Activated gamma-delta T cell (primary cell): ENCODE measurements around the gene KRTDAP.

Source experiments
- DNase-seq: peaks from one replicate; lab custom pipeline; 2025; lab: John Stamatoyannopoulos, UW
- total RNA-seq, 2 donors: gene quantifications; one replicate each; lab custom pipeline; 2026; lab: John Stamatoyannopoulos, UW

KRTDAP gene, protein sequence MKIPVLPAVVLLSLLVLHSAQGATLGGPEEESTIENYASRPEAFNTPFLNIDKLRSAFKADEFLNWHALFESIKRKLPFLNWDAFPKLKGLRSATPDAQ
- 0 to 0.05 reads per million in 2 donors for total RNA-seq

DNA sequence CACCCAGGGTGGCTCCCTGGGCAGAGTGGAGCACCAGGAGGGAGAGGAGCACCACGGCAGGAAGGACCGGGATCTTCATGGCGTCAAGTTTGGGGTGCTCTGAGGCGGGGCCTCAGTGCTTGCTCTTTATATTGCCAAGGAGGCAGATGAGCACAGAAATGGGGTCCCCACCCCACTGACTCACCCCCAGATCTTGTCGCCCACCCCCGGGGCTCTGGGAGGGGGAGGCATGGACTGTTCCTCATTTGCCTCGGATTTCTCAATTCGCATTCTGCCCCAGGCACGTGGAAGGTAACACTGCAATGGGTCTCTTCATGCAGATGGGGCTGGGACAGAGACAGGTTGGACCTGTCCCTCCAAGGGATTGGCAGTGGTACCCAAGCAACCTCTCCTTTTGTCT, at the start of gene KRTDAP:
KRTDAP (minus strand) TSS at position 101 of the 400 bp plus-strand sequence; CDS start at position 79, 22 bp downstream.
- DNase-seq = no peak

GRCh38 chr19:35539850-35540249, 49.6 kb upstream of the KRTDAP start:
- no peak for DNase-seq

GRCh38 chr19:35539314-35539713, 49.0 kb upstream of the KRTDAP start:
- DNase-seq = no peak

GRCh38 chr19:35534803-35535480, 44.7 kb upstream of the KRTDAP start:
- no peak for DNase-seq

DNA sequence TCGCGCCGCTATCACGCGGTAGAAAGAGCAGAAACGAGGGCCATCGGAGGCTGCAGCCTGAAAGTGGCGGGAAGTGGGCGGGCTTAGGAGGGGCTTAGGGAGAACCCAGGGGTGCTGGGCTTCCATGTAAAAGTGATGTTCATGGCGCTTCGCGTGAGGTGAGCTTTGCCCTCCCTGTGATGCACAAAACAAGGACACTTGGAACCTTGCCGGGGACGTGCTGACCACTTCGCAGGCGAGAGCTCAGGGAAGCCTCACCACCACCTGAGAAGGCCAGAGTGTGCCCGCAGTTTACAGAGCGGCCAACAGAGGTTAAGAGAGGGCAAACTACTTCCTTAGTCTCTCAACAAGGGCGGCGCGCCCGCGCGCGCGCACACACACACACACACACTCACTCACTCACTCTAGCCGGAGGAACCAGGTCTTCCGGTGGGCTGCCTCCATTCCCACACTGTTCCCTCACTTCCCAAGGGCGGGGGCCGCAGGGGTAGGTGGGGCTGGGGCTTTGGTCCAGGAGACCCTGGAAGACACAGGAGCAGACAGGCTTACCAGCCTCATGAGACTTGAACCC, 43.6 kb upstream of the KRTDAP start:
- DNase-seq = no peak

GRCh38 chr19:35533201-35533821, 43.0 kb upstream of the KRTDAP start, which contains the start of gene GAPDHS:
TSS of gene GAPDHS (plus strand) at chr19:35533456. CDS start at chr19:35533528, 72 bp downstream.
- no peak for DNase-seq

GRCh38 chr19:35531291-35531690, 41.0 kb upstream of the KRTDAP start:
- no peak for DNase-seq

DNA sequence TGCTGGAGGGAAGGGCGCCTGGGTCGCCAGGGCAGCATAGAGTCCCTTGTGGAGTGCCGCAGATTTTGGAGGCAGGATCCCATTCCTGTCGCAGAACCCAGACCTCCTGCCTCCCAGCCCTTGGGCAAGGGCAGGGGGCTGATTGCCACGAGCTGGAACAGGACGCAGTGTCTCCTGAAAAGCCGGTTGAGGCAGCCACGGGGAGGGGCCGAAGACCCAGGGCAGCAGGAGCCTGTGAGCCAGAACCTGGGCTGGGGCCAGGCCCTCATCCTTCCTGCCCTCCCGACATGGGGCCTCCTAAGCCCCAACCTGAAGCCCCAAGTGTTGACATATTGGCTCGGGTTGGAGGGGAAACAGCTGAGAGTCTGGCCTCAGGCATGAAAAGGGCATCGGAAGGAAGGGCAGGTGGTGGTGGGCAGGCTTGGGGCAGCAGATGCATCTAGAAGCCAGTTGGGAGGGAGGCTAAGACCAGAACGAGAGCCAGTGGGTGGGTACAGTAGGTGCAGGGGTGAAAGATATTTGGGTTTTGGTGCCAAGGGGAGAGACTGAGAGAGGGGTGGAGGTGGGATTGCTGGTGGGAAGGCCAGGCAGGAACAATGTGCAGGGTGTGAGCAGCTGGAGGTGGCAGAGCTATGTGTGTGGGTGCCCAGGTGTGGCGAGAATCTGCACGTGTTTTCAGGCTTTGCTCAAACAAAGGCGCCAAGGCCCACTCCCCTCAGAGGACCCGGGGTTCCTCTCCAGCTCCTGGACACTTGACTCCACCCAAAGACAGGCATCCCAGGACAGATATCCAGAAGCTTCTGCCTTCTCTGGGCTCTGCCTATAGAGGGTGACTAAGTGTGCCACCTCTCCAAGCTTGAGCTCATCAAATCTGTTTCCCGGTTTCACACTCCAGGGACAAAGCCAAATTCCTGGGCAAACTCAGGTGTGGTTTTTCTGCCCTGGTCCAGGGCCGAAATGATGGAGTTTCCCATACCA, 39.3 kb upstream of the KRTDAP start:
- no peak for DNase-seq

- DNase-seq = no peak
Observed at GRCh38 chr19:35528218-35529038, 38.2 kb upstream of the KRTDAP start, which contains the start of gene SBSN. TSS of gene SBSN (minus strand) at chr19:35528311. CDS start at chr19:35528281, 30 bp downstream.

DNA sequence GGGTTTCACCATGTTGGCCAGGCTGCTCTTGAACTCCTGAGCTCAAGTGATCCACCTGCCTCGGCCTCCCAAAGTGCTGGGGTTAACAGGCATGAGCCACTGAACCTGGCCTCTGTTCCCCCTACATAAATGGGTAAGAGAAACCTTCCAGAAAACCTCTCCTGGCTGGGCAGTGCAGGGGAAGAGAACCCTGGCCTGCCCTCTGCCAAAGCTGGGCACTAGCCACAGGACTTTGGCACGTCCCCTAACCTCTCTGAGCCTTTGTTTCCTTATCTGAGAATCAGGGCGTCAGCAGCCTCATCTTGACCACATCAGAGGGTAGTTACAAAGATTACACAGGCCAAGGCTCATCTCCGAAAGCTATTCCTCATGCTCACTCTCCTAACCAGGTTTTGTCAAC, 35.6 kb upstream of the KRTDAP start:
- DNase-seq = no peak

DNA sequence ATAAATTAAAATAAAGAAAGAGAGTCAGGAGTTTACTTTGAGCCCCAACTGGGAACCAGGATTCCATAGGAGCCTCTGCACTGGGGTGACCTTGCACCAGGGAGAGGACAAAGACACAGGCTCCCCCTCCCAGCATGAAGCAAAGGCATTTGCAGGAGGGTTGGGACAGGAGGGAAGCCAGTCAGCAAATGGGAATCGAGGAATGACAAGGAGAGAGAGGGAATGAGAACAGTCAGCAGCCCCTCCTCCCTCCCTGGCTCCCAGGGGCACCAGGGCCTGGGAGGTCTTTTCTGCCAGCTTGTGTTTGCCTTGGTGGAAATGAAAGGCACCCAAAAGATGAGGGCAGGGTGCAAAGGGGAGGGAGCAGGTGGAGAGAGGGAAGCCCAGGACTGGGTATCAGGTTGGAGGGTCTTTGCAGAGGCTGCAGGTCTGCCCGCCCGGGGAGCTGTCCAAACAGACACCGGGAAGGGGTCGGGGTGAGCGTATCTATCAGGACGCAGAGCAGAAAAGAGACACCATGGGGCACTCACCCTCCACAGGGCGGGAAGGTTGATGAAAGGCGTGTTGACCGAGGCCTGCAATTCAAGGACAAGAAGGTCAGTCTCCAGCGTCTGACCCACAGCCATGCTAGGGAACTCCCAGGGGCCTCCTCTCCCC, 34.0 kb upstream of the KRTDAP start:
- no peak for DNase-seq

GRCh38 chr19:35522745-35523327, 32.6 kb upstream of the KRTDAP start:
- DNase-seq = no peak

DNA sequence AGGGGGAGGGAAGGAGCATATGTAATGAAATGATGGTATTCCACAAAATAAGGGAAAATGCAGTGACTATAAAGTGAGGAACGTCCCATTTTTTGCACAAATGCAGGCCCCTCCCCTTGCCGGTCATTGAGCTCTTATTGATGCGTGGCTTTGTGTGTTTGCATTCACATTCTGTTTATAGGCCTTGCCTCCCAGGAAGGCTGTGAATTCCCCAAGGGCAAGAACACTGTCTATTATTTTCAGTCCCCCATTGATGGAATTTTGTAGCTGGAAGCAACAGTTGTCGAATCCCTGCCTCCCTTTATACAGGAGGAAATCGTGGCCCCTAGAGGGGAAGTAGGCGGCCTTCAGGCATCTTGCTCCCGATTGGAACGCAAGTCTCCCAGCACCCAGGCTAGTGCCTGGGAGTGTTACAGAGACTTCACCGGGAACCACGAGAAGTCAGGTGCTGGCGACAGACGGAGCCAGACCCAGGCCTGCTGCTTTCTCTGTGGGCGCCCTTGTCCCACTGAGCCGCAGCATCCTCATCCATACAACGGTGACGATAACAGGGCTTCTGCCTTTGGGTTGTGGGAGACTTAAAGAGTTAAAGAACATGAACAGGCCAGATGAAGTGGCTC, 31.0 kb upstream of the KRTDAP start:
- DNase-seq = no peak

DNA sequence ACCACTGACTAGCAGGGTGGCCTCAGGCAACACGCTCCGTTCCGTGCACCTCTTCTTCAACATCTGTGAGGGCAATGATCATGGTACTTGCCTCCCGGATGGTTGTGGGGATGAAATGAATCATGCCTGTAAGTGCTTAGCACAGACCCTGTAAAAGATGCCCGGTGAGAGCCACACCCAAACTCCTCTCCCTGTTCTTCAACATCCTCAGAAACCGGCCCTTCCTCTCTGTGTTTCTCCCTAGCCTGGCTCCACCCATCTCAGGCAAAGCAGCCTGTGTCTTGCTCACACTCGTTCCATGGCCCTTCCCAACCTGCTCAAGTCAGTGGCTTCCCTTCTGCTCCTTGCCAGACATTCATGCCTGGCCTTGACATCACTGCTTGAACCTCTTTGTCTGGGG, 29.0 kb upstream of the KRTDAP start:
- DNase-seq = no peak

DNA sequence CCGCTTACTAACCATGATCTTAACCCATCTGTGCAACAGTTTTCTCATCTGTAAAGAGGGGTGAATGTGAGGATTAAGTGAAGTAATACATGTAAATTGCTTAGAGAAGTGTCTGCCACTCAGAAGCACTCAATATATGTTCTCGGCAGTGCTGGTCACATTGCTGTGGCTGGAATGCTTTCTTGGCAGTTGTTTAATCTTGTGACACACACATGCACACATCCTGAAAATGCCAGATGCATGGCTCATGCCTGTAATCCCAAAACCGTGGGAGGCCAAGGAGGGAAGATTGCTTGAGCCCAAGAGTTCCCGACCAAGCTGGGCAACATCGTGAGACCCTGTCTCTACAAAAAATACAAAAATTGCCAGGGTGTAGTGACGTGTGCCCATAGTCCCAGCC, 28.0 kb upstream of the KRTDAP start:
- DNase-seq = no peak

GRCh38 chr19:35517342-35517741, 27.1 kb upstream of the KRTDAP start:
- DNase-seq = no peak

GRCh38 chr19:35516310-35516709, 26.0 kb upstream of the KRTDAP start:
- DNase-seq = no peak

- DNase-seq = no peak
Observed at GRCh38 chr19:35514282-35514809, 24.1 kb upstream of the KRTDAP start.

DNA sequence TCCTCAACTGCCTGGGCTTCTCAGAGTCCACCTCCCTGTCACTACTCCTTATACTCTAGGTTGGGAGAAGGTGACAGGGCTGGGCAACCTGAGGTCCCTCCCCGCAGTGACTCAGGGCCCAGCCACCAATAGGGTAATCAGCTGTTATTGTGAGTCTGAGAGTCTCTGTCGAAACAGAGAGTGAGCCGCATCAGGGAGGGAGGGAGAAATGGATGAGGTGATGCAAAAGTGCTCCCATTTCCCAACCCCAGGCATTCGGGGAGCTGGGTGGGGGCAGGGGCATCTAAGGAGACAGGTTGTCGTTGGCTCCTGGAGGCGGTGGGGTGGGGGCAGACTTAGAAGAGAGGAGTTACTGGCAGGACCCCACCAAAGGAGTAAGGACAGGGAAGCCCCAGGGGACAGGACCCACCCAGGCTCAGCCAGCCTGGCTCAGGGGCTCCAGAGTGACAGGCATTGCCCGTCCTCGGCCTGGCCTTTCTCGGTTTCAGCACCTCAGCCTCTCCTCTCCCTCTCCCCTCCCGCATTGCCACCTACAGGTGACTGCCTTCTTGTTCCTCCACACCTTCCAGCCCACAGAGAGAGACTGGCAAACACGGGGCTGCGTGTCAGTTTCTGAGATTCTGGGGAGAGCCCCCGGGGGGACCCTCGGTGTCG, 23.5 kb upstream of the KRTDAP start, which contains the start of gene DMKN:
DMKN (minus strand) TSS at position 22 of the 654 bp plus-strand sequence. CDS start 174 bp downstream, outside the sequence.
- DNase-seq = no peak
